Caco-2 (cell line): ENCODE data around the gene NRIP1. TPM values are rescaled to one million over a fixed set of nuclear protein-coding genes. Genes with fewer than 3 reads are reported as not detected.

ENCODE experiments used
- BruUV-seq: library from RNA; stranded (reverse); fragments of 400-500 nt; replicated peaks from 2 replicates; lab custom pipeline; 2021; lab: Mats Ljungman, UMichigan
- CTCF ChIA-PET: fragments of 300-600 bp; sonication (Branson Sonifier 250); formaldehyde crosslinking; loops from one replicate; lab custom pipeline; 2022; ENCODE audit warnings: antibody characterized with exemption; lab: Charles Lee
- POLR2A ChIA-PET: fragments of 300-600 bp; sonication (Branson Sonifier 250); formaldehyde crosslinking; loops from one replicate; lab custom pipeline; 2022; ENCODE audit warnings: antibody characterized with exemption; lab: Charles Lee
- DNase-seq, 2 experiments: peaks; one replicate each; pipeline versions ENCODE4 v3.0.0 to v3.0.0-alpha.2; 2020 to 2022
- H3K27me3 ChIP-seq: replicated peaks from 2 replicates; pipeline ENCODE4 v1.6.0; 2011; ENCODE audit warnings: low read length; ENCODE audit not compliant: control insufficient read depth, insufficient read depth
- H3K36me3 ChIP-seq: 2 replicates; pipeline ENCODE4 v1.5.1; 2011; ENCODE audit warnings: low read length; ENCODE audit not compliant: control insufficient read depth, insufficient read depth
- H3K4me1 ChIP-seq: fragments of 250-450 bp; sonication (Bioruptor Pico); 2 replicates; pipeline ENCODE4 v1.5.1; 2020; ENCODE audit warnings: mild to moderate bottlenecking
- H3K4me3 ChIP-seq: 2 replicates; pipeline ENCODE4 v1.5.1; 2011; ENCODE audit warnings: low read depth, mild to moderate bottlenecking, control low read depth, low read length
- H3K9me3 ChIP-seq: fragments of 250-450 bp; sonication (Bioruptor Pico); 2 replicates; pipeline ENCODE4 v1.5.1; 2020; ENCODE audit warnings: mild to moderate bottlenecking, moderate library complexity
- H3K27ac Mint-ChIP-seq: one replicate; pipeline ENCODE4 v1.8.0; 2022; ENCODE audit warnings: mixed read lengths; ENCODE audit not compliant: unreplicated experiment
- H3K27me3 Mint-ChIP-seq: one replicate; pipeline ENCODE4 v1.8.0; 2022; ENCODE audit warnings: mixed read lengths; ENCODE audit not compliant: insufficient read depth, unreplicated experiment
- H3K36me3 Mint-ChIP-seq: one replicate; pipeline ENCODE4 v1.8.0; 2022; ENCODE audit warnings: mild to moderate bottlenecking, mixed read lengths; ENCODE audit not compliant: insufficient read depth, unreplicated experiment
- H3K4me1 Mint-ChIP-seq: one replicate; pipeline ENCODE4 v1.8.0; 2022; ENCODE audit warnings: low read depth, mixed read lengths; ENCODE audit not compliant: unreplicated experiment
- H3K4me3 Mint-ChIP-seq: one replicate; pipeline ENCODE4 v1.8.0; 2022; ENCODE audit warnings: mild to moderate bottlenecking, moderate library complexity, mixed read lengths; ENCODE audit not compliant: unreplicated experiment
- H3K9me3 Mint-ChIP-seq: one replicate; pipeline ENCODE4 v1.8.0; 2022; ENCODE audit warnings: mixed read lengths; ENCODE audit not compliant: unreplicated experiment
- intact Hi-C: fragments of 100-400 bp; cut with micrococcal nuclease; formaldehyde crosslinking; loops from one replicate; pipeline ENCODE4 v1.10.0; 2022; ENCODE audit not compliant: unreplicated experiment
- total RNA-seq: library from RNA; stranded (reverse); gene quantifications from 2 replicates; pipeline ENCODE4 v1.2.3, GENCODE V29; 2022
- TF ChIP-seq, protein P1 (sequence below), 2 experiments: fragments of 200-600 bp in 1 of 2; IDR thresholded peaks; 1 replicate in 1 of 2; 2 replicates in 1 of 2; pipeline versions ENCODE4 v1.5.1 to v1.8.0; 2011 to 2022; ENCODE audit warnings: antibody characterized with exemption in 1 of 2, control low read depth in 1 of 2, inconsistent platforms in 1 of 2, low read depth in 1 of 2, low read length in 1 of 2, mild to moderate bottlenecking in 1 of 2, moderate library complexity in 1 of 2; ENCODE audit not compliant: insufficient read depth in 1 of 2, severe bottlenecking in 1 of 2, unreplicated experiment in 1 of 2

NRIP1 gene
- total RNA-seq, 1 experiment from 2014 or later: 28.6 TPM

DNA sequence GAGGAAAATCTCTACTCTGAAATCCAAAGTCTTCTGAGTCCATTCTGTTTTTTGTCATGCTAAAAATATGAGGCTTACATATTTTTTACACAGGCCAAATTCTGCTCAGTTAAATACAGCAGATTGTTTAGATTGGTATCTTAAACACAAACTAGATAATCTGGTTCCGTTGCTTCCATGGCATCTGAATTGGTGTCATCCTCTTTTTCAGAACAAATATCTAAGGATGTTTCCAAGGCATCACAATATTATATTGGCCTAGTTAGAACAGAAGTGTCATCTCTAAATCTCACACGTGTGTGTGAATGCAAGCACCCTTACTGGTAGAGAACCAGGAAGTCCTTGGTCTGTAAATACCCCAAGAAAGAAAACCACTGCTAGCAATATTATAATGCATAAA is 151.2 kb downstream of the NRIP1 start:
- Mint-ChIP-seq H3K27ac (no peak overlapping the region), H3K4me1 (peaks cover 18% of the 10 kb centered on the region), H3K27me3 (no peaks in the 10 kb centered on the region), H3K9me3 (no peaks in the 10 kb centered on the region), H3K4me3 (no peak overlapping the region), H3K36me3 (no peaks in the 10 kb centered on the region)
- H3K27me3 ChIP-seq: no peaks in the 10 kb centered on the region
- POLR2A ChIA-PET: no interaction called here
- BruUV-seq: no TSS peak
- H3K4me1 ChIP-seq: peaks cover 20% of the 10 kb centered on the region
- H3K9me3 ChIP-seq: no peaks in the 10 kb centered on the region
- TF ChIP-seq, protein P1, sequence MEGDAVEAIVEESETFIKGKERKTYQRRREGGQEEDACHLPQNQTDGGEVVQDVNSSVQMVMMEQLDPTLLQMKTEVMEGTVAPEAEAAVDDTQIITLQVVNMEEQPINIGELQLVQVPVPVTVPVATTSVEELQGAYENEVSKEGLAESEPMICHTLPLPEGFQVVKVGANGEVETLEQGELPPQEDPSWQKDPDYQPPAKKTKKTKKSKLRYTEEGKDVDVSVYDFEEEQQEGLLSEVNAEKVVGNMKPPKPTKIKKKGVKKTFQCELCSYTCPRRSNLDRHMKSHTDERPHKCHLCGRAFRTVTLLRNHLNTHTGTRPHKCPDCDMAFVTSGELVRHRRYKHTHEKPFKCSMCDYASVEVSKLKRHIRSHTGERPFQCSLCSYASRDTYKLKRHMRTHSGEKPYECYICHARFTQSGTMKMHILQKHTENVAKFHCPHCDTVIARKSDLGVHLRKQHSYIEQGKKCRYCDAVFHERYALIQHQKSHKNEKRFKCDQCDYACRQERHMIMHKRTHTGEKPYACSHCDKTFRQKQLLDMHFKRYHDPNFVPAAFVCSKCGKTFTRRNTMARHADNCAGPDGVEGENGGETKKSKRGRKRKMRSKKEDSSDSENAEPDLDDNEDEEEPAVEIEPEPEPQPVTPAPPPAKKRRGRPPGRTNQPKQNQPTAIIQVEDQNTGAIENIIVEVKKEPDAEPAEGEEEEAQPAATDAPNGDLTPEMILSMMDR (IDR thresholded peaks at IDR 0.05; ENCODE audit: insufficient read depth in 1 of 2, low read depth in 1 of 2, low read length in 1 of 2, severe bottlenecking in 1 of 2, unreplicated experiment in 1 of 2): no peak
- CTCF ChIA-PET: no interaction called here
- no peaks in the 10 kb centered on the region for H3K36me3 ChIP-seq
- no peak for DNase-seq
- intact Hi-C loops: no loop called here
- H3K4me3 ChIP-seq: no peak overlapping the region

- TF ChIP-seq, protein P1 (IDR thresholded peaks at IDR 0.05; ENCODE audit: insufficient read depth in 1 of 2, low read depth in 1 of 2, low read length in 1 of 2, severe bottlenecking in 1 of 2, unreplicated experiment in 1 of 2): no peak
- H3K36me3 ChIP-seq: no peaks in the 10 kb centered on the region
- ChIA-PET CTCF (no interaction called here), POLR2A (no interaction called here)
- H3K4me3 ChIP-seq: no peak overlapping the region
- Mint-ChIP-seq H3K4me1 (peaks cover 5% of the 10 kb centered on the region), H3K27me3 (no peaks in the 10 kb centered on the region), H3K36me3 (no peaks in the 10 kb centered on the region), H3K4me3 (no peak overlapping the region), H3K9me3 (no peaks in the 10 kb centered on the region), H3K27ac (peak overlapping the region; percentile 13)
- DNase-seq: no peak
- no peaks in the 10 kb centered on the region; the same call in 1 of the 2 replicates for H3K9me3 ChIP-seq
- intact Hi-C loops: no loop called here
- no peaks in the 10 kb centered on the region for H3K27me3 ChIP-seq
- H3K4me1 ChIP-seq: peaks cover 8% of the 10 kb centered on the region
- BruUV-seq: no TSS peak
Measured at GRCh38 chr21:14911351-14911750, 153.4 kb downstream of the NRIP1 start.
